ENCODE data around the gene REEP6.
"Not testable (repeated sequence)": the region's sequence is repeated elsewhere in the genome, so short reads cannot be mapped to it uniquely, and the experiment has no call there.

Gene REEP6

GRCh38 chr19:1474011-1474764, 16.8 kb upstream of the REEP6 start:
- H3K27me3 Mint-ChIP-seq: peaks cover 11% of the 10 kb centered on the region
- H3K9me3 Mint-ChIP-seq: no peaks in the 10 kb centered on the region
- peaks cover 5% of the 10 kb centered on the region for H3K36me3 Mint-ChIP-seq (ENCODE audit: low read depth)
- H3K4me1 Mint-ChIP-seq: peaks cover 17% of the 10 kb centered on the region
- DNase-seq: no peak
- H3K27ac Mint-ChIP-seq: no peak overlapping the region
- no peak for ATAC-seq
- H3K4me3 Mint-ChIP-seq: no peak overlapping the region

GRCh38 chr19:1474765-1475351, 16.1 kb upstream of the REEP6 start:
- H3K36me3 Mint-ChIP-seq (ENCODE audit: low read depth): peaks cover 5% of the 10 kb centered on the region

GRCh38 chr19:1475751-1476437, 15.1 kb upstream of the REEP6 start:
- Mint-ChIP-seq H3K36me3 (ENCODE audit: low read depth) (peaks cover 5% of the 10 kb centered on the region), H3K4me3 (no peak overlapping the region), H3K4me1 (peaks cover 18% of the 10 kb centered on the region), H3K9me3 (no peaks in the 10 kb centered on the region), H3K27ac (no peak overlapping the region), H3K27me3 (peaks cover 7% of the 10 kb centered on the region)
- DNase-seq (no peak), ATAC-seq (no peak)

More at GRCh38 chr19:1474765-1475351, 16.1 kb upstream of the REEP6 start:
- Mint-ChIP-seq H3K9me3 (no peaks in the 10 kb centered on the region), H3K27me3 (peaks cover 11% of the 10 kb centered on the region), H3K4me1 (peaks cover 21% of the 10 kb centered on the region), H3K4me3 (no peak overlapping the region), H3K27ac (no peak overlapping the region)
- DNase-seq (no peak), ATAC-seq (no peak)

GRCh38 chr19:1477056-1477455, 13.9 kb upstream of the REEP6 start:
- H3K4me1 Mint-ChIP-seq: peaks cover 14% of the 10 kb centered on the region
- not testable (repeated sequence) for DNase-seq; H3K9me3 Mint-ChIP-seq; H3K27me3 Mint-ChIP-seq; H3K36me3 Mint-ChIP-seq (ENCODE audit: low read depth); ATAC-seq; H3K27ac Mint-ChIP-seq
- peak overlapping the region; percentile 98 for H3K4me3 Mint-ChIP-seq

GRCh38 chr19:1478934-1479707, 11.9 kb upstream of the REEP6 start, which contains the start of gene C19orf25:
Gene C19orf25 (minus strand): TSS chr19:1479215. CDS start chr19:1478903, 312 bp downstream.
- Mint-ChIP-seq H3K27ac (peak within 1 kb of the TSS; percentile 97), H3K36me3 (ENCODE audit: low read depth) (peaks cover 5% of the 10 kb centered on the region), H3K4me1 (peaks cover 14% of the 10 kb centered on the region), H3K27me3 (no peaks in the 10 kb centered on the region), H3K9me3 (no peaks in the 10 kb centered on the region), H3K4me3 (peak within 1 kb of the TSS; percentile 98)
- ATAC-seq (peak; percentile 96), DNase-seq (peak; percentile 95)

- no peak overlapping the region for H3K4me3 Mint-ChIP-seq
- H3K36me3 Mint-ChIP-seq (ENCODE audit: low read depth): peaks cover 5% of the 10 kb centered on the region
- H3K4me1 Mint-ChIP-seq: peaks cover 14% of the 10 kb centered on the region
- H3K9me3 Mint-ChIP-seq: no peaks in the 10 kb centered on the region
- no peaks in the 10 kb centered on the region for H3K27me3 Mint-ChIP-seq
- ATAC-seq: no peak
- H3K27ac Mint-ChIP-seq: no peak overlapping the region
- no peak for DNase-seq
Measured at GRCh38 chr19:1481224-1481892, 9.6 kb upstream of the REEP6 start.

- no peak for ATAC-seq
- H3K36me3 Mint-ChIP-seq (ENCODE audit: low read depth): peaks cover 5% of the 10 kb centered on the region
- H3K4me1 Mint-ChIP-seq: peaks cover 13% of the 10 kb centered on the region
- H3K9me3 Mint-ChIP-seq: no peaks in the 10 kb centered on the region
- no peak overlapping the region for H3K27ac Mint-ChIP-seq
- DNase-seq: no peak
- no peaks in the 10 kb centered on the region for H3K27me3 Mint-ChIP-seq
- no peak overlapping the region for H3K4me3 Mint-ChIP-seq
Measured at GRCh38 chr19:1481893-1482360, 9.1 kb upstream of the REEP6 start.

GRCh38 chr19:1482361-1483130, 8.4 kb upstream of the REEP6 start:
- no peak overlapping the region for H3K4me3 Mint-ChIP-seq
- no peak for ATAC-seq
- no peaks in the 10 kb centered on the region for H3K9me3 Mint-ChIP-seq
- H3K27me3 Mint-ChIP-seq: no peaks in the 10 kb centered on the region
- no peak overlapping the region for H3K27ac Mint-ChIP-seq
- H3K4me1 Mint-ChIP-seq: peaks cover 7% of the 10 kb centered on the region
- no peak for DNase-seq
- H3K36me3 Mint-ChIP-seq (ENCODE audit: low read depth): peaks cover 1% of the 10 kb centered on the region

- Mint-ChIP-seq H3K27me3 (no peaks in the 10 kb centered on the region), H3K4me3 (no peak overlapping the region), H3K4me1 (peaks cover 6% of the 10 kb centered on the region), H3K9me3 (no peaks in the 10 kb centered on the region), H3K36me3 (ENCODE audit: low read depth) (peaks cover 1% of the 10 kb centered on the region), H3K27ac (no peak overlapping the region)
- DNase-seq (no peak), ATAC-seq (no peak)
Measured at GRCh38 chr19:1483131-1483978, 7.6 kb upstream of the REEP6 start.

GRCh38 chr19:1483979-1484428, 7.0 kb upstream of the REEP6 start:
- H3K4me1 Mint-ChIP-seq: peaks cover 6% of the 10 kb centered on the region
- no peak for DNase-seq
- H3K9me3 Mint-ChIP-seq: no peaks in the 10 kb centered on the region
- peaks cover under 1% of the 10 kb centered on the region for H3K36me3 Mint-ChIP-seq (ENCODE audit: low read depth)
- no peak overlapping the region for H3K4me3 Mint-ChIP-seq
- no peak for ATAC-seq
- H3K27ac Mint-ChIP-seq: no peak overlapping the region
- no peaks in the 10 kb centered on the region for H3K27me3 Mint-ChIP-seq

- Mint-ChIP-seq H3K4me1 (peaks cover 12% of the 10 kb centered on the region), H3K27ac (no peak overlapping the region), H3K9me3 (no peaks in the 10 kb centered on the region)
Measured at GRCh38 chr19:1486720-1487575, 4.0 kb upstream of the REEP6 start.

More at GRCh38 chr19:1486720-1487575, 4.0 kb upstream of the REEP6 start:
- Mint-ChIP-seq H3K4me3 (no peak overlapping the region), H3K27me3 (peaks cover 6% of the 10 kb centered on the region), H3K36me3 (ENCODE audit: low read depth) (no peaks in the 10 kb centered on the region)
- ATAC-seq: no peak
- no peak for DNase-seq
